Lower lobe of right lung (tissue), 2 donors: ENCODE data around the gene AUNIP. TPM values are rescaled to one million over a fixed set of nuclear protein-coding genes. Genes with fewer than 3 reads are reported as not detected.

ENCODE experiments used
- ATAC-seq, 2 donors: fragments of 200-7000 bp; cut with Tn5 transposase; one replicate each; pipeline ENCODE4 v1.9.1; 2020 to 2022; ENCODE audit warnings: mild to moderate bottlenecking in 2 of 2, moderate library complexity in 2 of 2
- DNase-seq: peaks from one replicate; pipeline ENCODE4 v3.0.0-alpha.2; 2020
- H3K27ac ChIP-seq: fragments of 200-600 bp; one replicate; pipeline ENCODE4 v1.8.0; 2022
- H3K27me3 ChIP-seq: fragments of 200-600 bp; one replicate; pipeline ENCODE4 v1.8.0; 2022; ENCODE audit warnings: low read depth
- H3K36me3 ChIP-seq: fragments of 200-600 bp; one replicate; pipeline ENCODE4 v1.8.0; 2022; ENCODE audit warnings: mild to moderate bottlenecking
- H3K4me1 ChIP-seq: fragments of 200-600 bp; one replicate; pipeline ENCODE4 v1.8.0; 2022
- H3K4me3 ChIP-seq: fragments of 200-600 bp; one replicate; pipeline ENCODE4 v1.8.0; 2022; ENCODE audit warnings: mild to moderate bottlenecking
- H3K9me3 ChIP-seq: fragments of 200-600 bp; one replicate; pipeline ENCODE4 v1.8.0; 2022
- intact Hi-C: fragments of 100-400 bp; cut with DNase I; formaldehyde crosslinking; loops from one replicate; pipeline ENCODE4 v1.11.0; 2022
- total RNA-seq: library from RNA; stranded (reverse); fragmentation: NEBNext Ultra II Directional; extraction: Animal tissue kit (Norgen Biotek cat#: 25700); gene quantifications from one replicate; pipeline ENCODE4 v1.2.1, GENCODE V29; 2021
- TF ChIP-seq, protein P1 (sequence below): fragments of 200-600 bp; IDR thresholded peaks from one replicate; pipeline ENCODE4 v1.8.0; 2022; ENCODE audit warnings: antibody characterized with exemption, mild to moderate bottlenecking
- donor health status: DM: no; HTN: yes; CAD: no; lungs with severe emphysema.

Gene AUNIP
- total RNA-seq, 1 donor from 2014 or later = not detected

DNA sequence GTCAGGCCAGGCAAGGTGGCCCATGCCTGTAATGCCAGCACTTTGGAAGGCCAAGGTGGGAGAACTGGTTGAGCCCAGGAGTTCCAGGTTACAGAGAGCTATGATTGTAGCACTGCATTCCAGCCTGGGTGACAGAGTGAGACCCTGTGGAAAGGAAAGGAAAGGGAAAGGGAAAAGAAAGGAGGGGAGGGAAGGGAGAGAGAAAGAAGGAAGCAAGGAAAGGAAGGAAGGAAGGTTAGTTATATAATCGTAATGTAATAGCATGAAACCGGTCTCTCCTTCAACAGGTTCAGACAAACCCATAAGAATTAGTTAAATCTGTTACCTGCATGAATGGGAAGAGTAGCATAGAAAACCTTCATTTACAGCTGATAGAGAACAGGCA lies 17.4 kb upstream of the AUNIP start:
- Histone ChIP-seq H3K27me3 (no peaks in the 10 kb centered on the region), H3K4me1 (peaks cover 30% of the 10 kb centered on the region), H3K9me3 (no peaks in the 10 kb centered on the region), H3K27ac (no peak overlapping the region), H3K36me3 (no peaks in the 10 kb centered on the region), H3K4me3 (no peak overlapping the region)
- TF ChIP-seq, protein P1, sequence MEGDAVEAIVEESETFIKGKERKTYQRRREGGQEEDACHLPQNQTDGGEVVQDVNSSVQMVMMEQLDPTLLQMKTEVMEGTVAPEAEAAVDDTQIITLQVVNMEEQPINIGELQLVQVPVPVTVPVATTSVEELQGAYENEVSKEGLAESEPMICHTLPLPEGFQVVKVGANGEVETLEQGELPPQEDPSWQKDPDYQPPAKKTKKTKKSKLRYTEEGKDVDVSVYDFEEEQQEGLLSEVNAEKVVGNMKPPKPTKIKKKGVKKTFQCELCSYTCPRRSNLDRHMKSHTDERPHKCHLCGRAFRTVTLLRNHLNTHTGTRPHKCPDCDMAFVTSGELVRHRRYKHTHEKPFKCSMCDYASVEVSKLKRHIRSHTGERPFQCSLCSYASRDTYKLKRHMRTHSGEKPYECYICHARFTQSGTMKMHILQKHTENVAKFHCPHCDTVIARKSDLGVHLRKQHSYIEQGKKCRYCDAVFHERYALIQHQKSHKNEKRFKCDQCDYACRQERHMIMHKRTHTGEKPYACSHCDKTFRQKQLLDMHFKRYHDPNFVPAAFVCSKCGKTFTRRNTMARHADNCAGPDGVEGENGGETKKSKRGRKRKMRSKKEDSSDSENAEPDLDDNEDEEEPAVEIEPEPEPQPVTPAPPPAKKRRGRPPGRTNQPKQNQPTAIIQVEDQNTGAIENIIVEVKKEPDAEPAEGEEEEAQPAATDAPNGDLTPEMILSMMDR = no peak
- no peak for DNase-seq
- intact Hi-C loops = no loop called here
- ATAC-seq = no peak

DNA sequence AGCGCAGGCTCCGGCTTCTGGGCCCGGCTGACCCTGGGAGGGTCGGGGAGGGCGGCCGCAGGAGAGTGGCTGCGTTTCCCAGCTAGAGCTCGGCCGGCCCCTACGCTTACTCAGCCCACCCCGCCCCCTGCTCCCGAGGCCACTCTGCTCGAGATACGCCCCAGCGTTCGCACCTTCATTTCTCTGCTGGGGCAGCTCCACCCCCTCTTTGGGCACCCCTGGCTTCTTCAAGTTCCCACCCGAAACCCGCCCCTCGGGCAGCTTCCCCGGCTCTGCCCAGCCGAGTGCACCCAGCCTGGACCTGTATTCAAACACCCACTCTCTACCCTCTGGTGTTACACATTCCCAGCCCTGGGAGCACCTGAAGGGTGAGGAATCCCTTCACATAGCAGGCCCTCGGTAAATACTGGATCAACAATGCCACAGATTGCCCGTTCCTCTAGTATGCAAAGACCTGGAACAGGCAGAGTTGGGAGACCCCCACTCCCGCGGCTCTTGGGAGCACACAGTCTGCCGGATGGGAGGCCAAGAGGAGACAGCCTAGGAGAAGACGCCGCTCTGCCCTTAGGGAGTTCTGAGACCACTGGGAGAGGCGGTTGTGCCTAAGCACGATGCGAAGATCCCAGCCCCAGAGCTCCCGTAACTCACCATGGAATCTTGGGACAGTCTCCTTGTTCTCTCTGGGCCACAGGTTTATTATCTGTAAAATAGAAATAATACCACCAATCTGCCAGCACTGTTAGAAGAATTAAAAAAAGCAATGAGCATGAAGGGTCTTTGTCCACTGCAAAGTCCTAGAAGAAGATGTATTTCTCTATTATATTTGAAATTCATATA lies 16.8 kb upstream of the AUNIP start:
- intact Hi-C loops = no loop called here
- DNase-seq (peak; percentile 71), ATAC-seq (peak; percentile 67 to 70)
- no peaks in the 10 kb centered on the region for H3K27me3 ChIP-seq
- peak overlapping the region; percentile 80 for H3K27ac ChIP-seq
- H3K9me3 ChIP-seq = no peaks in the 10 kb centered on the region
- peaks cover 36% of the 10 kb centered on the region for H3K4me1 ChIP-seq
- TF ChIP-seq, protein P1 = no peak
- no peaks in the 10 kb centered on the region for H3K36me3 ChIP-seq
- H3K4me3 ChIP-seq = peak overlapping the region; percentile 72

DNA sequence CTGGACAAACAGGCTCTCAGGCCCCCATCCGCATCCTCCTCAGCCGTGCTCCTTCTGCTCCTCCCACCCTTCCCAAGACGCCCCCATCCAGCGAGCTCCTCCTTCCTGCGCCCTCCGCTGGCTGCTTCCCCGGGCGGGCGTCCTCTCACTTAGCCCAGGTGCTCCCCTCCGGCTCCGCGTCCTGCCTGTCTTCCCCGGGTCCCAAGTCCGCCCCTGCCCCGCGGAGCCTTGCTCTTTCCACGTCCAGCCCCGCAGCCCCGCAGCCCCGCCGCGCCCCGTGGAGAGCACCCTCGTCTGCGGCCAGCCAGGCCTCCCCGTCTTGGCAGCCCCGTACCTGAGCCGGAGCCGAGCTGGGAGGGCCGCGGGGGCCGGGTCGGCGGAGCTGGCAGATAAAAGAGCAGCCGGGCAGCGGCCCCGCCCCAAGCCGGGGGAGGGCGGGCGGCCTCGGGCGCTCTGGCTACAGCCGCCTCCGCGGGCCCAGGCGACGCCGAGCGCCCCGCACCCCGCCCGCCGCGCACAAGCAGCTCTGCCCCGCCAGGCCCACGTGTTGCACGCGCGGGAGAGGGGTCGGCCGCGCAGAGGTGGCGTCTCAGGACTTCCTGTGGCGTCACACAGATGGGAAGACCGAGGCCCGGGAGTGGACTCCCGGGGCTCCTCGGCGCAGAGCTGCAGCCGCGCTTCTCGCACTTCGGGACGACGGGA lies 16.0 kb upstream of the AUNIP start, which contains the start of gene PAQR7:
Gene PAQR7, minus strand, starts transcription at position 555 of the 702 bp plus-strand sequence. CDS start 11,869 bp downstream, outside the sequence.
- ATAC-seq (peak; percentile 93), DNase-seq (peak; percentile 84)
- peak within 1 kb of the TSS; percentile 72 for H3K4me3 ChIP-seq
- no peaks in the 10 kb centered on the region for H3K9me3 ChIP-seq
- H3K27me3 ChIP-seq = no peaks in the 10 kb centered on the region
- H3K27ac ChIP-seq = peak within 1 kb of the TSS; percentile 80
- intact Hi-C loops = no loop called here
- peaks cover 40% of the 10 kb centered on the region for H3K4me1 ChIP-seq
- TF ChIP-seq, protein P1 = no peak
- no peaks in the 10 kb centered on the region for H3K36me3 ChIP-seq

DNA sequence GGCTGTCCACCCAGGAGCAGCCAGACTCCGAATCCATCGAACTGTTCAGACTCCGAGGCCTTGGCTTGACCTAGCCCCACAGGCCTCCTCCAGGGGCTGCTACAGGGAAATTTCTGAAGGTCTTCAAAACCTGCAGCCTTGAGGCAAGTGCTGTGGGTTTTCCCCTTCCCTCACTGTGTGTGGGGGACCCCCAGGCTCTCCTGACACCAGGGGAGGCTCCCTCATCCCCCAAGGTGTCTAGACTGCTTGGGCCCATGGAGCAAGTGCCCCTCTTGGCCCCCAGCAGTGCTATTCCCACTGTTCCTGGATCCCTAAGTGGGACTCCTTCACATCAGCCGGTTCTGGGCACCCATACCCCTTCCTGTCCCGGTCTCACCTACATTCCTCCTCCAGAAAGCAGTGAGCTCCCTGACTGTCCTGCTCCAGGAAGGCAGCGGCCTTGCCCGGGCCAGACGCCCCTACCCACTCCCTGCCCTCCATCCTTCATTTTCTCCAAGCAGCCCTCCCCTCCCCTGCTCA lies 15.4 kb upstream of the AUNIP start:
- Histone ChIP-seq H3K4me1 (peaks cover 40% of the 10 kb centered on the region), H3K9me3 (no peaks in the 10 kb centered on the region), H3K4me3 (peak overlapping the region; percentile 72), H3K27ac (peak overlapping the region; percentile 80), H3K27me3 (no peaks in the 10 kb centered on the region), H3K36me3 (no peaks in the 10 kb centered on the region)
- DNase-seq (no peak), ATAC-seq (peak in 1 of 2 donors; percentile 13)
- TF ChIP-seq, protein P1 = no peak
- intact Hi-C loops = no loop called here

DNA sequence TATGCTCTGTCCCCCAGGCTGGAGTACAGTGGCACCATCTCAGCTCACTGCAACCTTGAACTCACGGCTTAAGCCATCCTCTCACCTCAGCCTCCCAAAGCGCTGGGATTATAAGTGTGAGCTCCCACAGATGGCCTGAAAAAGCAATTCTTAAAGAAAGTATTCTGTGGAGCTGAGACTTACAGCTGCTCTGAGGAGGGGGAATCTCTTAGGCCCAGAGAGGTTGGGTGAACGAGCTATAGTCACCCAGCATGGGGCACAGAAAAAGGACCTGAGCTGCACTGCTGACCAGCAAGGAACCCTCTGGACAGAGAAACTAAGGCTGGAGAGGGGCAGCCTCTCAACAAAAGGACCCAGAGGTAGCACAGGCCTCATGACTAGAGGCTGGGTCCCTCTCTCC lies 15.0 kb upstream of the AUNIP start:
- Histone ChIP-seq H3K9me3 (no peaks in the 10 kb centered on the region), H3K36me3 (no peaks in the 10 kb centered on the region), H3K4me3 (peak overlapping the region; percentile 72), H3K27me3 (no peaks in the 10 kb centered on the region), H3K27ac (no peak overlapping the region), H3K4me1 (peaks cover 40% of the 10 kb centered on the region)
- ATAC-seq = no peak
- DNase-seq = no peak
- intact Hi-C loops = no loop called here
- TF ChIP-seq, protein P1 = no peak
